GM12875 (cell line): ENCODE data around the gene HYAL3.
A peak's percentile ranks its signal among the peaks of the same experiment; 100 is the strongest.

ENCODE experiments used
- H3K4me3 ChIP-seq: one replicate; pipeline ENCODE4 v1.5.1; 2011; ENCODE audit warnings: low read depth, low read length, control low read depth
- TF ChIP-seq, protein P1 (sequence below): IDR thresholded peaks from 2 replicates; pipeline ENCODE4 v1.5.1; 2011; ENCODE audit warnings: low read depth, mild to moderate bottlenecking, control low read depth, inconsistent platforms, low read length, moderate library complexity, borderline replicate concordance; ENCODE audit not compliant: insufficient read depth

The HYAL3 gene

DNA sequence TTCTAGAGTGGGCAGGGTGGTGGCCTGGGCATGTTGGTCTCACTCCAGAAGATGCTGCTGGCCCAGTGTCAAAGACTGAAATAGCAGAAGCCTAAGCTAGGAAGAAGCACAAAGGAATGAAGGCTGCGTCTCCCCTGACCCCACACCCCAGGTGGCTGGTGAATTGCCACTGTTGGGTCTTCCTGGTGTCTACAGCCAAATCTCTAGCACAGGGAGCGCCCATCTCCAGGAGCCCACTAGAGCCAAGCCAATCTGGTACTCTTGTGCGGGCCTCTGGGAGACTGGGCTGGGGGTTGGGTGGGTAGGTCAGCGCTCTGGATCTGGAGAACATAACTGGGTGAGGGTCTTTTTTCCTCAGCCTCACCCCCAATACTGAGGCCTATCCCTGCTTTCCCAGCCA lies 27.9 kb upstream of the HYAL3 start:
- peak overlapping the region; percentile 81 for H3K4me3 ChIP-seq
- TF ChIP-seq, protein P1, sequence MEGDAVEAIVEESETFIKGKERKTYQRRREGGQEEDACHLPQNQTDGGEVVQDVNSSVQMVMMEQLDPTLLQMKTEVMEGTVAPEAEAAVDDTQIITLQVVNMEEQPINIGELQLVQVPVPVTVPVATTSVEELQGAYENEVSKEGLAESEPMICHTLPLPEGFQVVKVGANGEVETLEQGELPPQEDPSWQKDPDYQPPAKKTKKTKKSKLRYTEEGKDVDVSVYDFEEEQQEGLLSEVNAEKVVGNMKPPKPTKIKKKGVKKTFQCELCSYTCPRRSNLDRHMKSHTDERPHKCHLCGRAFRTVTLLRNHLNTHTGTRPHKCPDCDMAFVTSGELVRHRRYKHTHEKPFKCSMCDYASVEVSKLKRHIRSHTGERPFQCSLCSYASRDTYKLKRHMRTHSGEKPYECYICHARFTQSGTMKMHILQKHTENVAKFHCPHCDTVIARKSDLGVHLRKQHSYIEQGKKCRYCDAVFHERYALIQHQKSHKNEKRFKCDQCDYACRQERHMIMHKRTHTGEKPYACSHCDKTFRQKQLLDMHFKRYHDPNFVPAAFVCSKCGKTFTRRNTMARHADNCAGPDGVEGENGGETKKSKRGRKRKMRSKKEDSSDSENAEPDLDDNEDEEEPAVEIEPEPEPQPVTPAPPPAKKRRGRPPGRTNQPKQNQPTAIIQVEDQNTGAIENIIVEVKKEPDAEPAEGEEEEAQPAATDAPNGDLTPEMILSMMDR: no peak

DNA sequence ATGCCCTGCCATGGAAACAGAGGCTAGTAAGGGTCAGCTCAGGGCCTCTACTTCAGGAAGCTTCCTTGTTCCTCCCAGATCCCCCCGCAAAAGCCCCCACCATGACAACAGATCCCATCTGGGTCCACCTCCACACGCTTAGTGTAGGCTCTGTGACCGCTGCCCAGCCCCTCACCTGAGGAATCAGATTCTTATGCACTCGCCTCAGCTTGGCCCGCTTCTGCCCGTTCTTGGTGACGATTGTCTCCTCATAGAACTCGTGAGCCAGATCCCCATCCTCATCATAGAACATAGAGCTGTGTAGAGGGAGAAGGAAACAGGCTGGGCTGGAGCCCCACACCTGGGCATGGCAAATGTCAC lies 27.0 kb upstream of the HYAL3 start:
- no peak overlapping the region for H3K4me3 ChIP-seq
- TF ChIP-seq, protein P1: no peak

DNA sequence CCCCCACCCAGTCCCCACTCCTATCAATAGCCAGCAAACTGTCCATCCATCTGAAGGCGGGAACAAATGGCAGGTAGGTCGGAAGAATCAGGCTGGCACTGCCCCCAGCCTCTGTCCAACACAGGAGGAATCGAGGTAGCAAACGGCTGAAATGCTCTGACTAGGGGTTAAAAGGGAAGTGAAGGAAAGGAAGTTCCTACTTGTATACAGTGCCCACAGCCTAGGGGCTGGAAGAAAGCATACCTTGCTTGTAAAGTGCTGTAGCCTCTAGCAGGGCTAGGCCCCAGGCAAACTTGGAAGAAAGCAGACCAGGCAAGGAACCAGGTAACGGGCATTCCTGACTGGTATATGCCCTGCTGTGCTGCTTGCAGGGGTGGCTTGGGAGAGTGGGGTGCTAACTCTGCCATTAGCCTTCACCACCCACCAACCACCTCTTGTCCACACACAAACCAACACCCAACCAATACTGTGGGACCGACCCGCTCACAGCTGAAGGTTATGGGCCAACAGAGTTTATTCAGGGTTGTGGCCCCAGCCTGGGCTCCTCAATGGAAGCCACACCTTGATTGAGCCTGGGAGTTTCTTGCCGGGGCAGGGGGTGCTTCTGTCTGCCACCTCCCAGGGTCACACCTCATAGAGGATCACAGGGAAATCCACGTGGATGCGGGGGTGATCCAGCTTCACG lies 26.4 kb upstream of the HYAL3 start:
- no peak overlapping the region for H3K4me3 ChIP-seq
- TF ChIP-seq, protein P1: no peak

DNA sequence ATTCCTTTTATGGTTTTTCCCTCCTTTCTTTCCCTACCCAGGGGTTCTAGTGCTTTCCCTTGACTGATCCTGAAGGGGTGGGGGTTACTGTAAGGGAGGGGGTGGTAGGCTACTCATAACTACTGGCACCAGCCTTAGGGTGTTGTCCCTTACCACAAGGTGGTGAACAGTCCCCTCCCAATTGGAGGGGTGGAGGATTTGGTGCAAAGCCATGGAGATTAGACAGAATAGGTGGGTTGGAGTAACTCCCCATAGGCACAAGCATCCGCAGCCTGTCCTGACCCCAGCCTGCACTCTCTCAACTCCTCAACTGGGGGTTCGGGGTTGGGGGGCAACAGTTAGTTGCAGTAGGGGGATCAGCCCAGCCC lies 25.9 kb upstream of the HYAL3 start:
- H3K4me3 ChIP-seq: no peak overlapping the region
- TF ChIP-seq, protein P1: no peak

DNA sequence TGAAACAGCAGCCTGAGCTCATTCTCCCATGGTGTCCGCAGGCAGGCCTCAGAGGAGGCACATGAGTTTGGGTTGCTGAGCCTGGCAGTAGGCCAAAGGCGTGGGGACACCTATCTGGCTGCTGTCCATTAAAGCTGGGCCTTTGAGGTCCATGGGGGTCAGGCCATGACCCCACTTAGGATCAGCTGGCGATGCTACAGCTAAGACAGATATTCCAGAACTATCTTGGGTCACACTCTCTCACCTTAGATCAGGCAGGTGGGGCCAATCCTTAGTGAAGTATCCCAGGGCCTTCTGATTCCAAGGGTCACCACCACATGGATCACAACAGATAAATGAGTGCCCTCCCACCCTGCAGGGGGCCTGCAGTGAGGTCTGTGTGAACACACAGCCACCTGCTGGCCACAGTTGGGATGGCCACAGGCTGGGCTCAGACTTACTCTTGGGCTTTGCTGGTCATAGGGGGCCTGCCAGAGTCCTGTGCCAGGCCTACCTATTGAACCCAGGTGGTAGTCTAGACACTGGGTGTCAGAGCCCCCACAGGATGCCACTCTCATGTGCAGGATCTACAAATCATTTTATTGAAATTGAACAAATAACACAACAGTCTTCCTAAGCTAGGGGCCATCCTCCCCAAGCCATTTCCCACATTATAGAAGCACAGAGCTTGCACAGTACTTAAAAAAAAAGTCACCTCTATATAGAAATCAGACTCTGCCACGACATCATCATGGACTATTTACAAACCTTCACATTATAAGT lies 25.3 kb upstream of the HYAL3 start:
- no peak overlapping the region for H3K4me3 ChIP-seq
- TF ChIP-seq, protein P1: peak; percentile 85

DNA sequence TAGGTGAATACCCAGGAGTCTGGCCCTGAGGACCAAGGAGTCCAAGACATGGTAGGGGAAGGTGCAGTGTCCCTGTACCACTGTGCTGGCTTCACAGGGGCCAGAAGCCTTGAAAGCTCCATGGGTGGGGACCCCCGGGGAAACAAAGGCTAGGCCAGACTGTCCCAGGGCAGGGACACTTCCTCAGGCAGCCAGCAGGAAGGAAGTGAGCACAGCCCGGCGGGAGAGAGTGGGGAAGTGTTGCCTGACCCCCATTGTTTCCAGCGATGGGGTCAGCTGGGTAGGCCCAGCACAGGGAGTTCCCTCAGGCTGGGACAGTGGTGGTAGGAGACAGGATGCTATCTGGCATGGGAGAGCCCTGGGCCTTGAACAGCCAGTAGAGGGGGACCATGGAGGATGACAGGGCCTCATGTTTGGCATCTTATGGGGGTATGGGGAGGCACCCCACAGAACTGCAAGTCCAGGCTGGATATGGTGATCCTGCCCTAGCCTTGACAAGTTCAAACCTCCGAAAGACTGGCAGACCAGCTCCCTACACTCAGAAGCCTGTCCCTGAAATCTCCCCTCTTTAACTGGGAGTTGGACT lies 24.5 kb upstream of the HYAL3 start:
- H3K4me3 ChIP-seq: no peak overlapping the region
- TF ChIP-seq, protein P1: no peak
